Dedifferentiated amniotic fluid mesenchymal stem cell (primary cell): Measurements from ENCODE around the gene SDK1.

Source experiments
- DNase-seq: peaks from one replicate; pipeline ENCODE4 v3.0.0-alpha.2; 2016; ENCODE audit errors: extremely low spot score

The SDK1 gene

GRCh38 chr7:3986927-3987326, 685.9 kb downstream of the SDK1 start:
- DNase-seq, result no peak

GRCh38 chr7:3987426-3987927, 686.4 kb downstream of the SDK1 start:
- no peak for DNase-seq

- no peak for DNase-seq
Observed at GRCh38 chr7:3989723-3990122, 688.7 kb downstream of the SDK1 start.

- no peak for DNase-seq
Observed at GRCh38 chr7:3991731-3992231, 690.7 kb downstream of the SDK1 start.

GRCh38 chr7:3992841-3993240, 691.8 kb downstream of the SDK1 start:
- DNase-seq, result no peak

GRCh38 chr7:3994764-3995163, 693.7 kb downstream of the SDK1 start:
- DNase-seq, result no peak

- DNase-seq, result no peak
Observed at GRCh38 chr7:3995187-3995586, 694.1 kb downstream of the SDK1 start.

GRCh38 chr7:3998060-3998459, 697.0 kb downstream of the SDK1 start:
- no peak for DNase-seq

- DNase-seq, result no peak
Observed at GRCh38 chr7:4000139-4000538, 699.1 kb downstream of the SDK1 start.

- DNase-seq, result no peak
Observed at GRCh38 chr7:4000934-4001333, 699.9 kb downstream of the SDK1 start.

- DNase-seq, result no peak
Observed at GRCh38 chr7:4001742-4002141, 700.7 kb downstream of the SDK1 start.

- DNase-seq, result no peak
Observed at GRCh38 chr7:4003503-4003902, 702.5 kb downstream of the SDK1 start.

- DNase-seq, result no peak
Observed at GRCh38 chr7:4006687-4007086, 705.6 kb downstream of the SDK1 start.

- DNase-seq, result no peak
Observed at GRCh38 chr7:4009211-4010060, 708.4 kb downstream of the SDK1 start.

GRCh38 chr7:4010061-4010605, 709.1 kb downstream of the SDK1 start:
- no peak for DNase-seq

- no peak for DNase-seq
Observed at GRCh38 chr7:4010923-4011656, 710.0 kb downstream of the SDK1 start.

GRCh38 chr7:4013793-4014192, 712.7 kb downstream of the SDK1 start:
- DNase-seq, result no peak

GRCh38 chr7:4014346-4015050, 713.4 kb downstream of the SDK1 start:
- no peak for DNase-seq

GRCh38 chr7:4015371-4015770, 714.3 kb downstream of the SDK1 start:
- DNase-seq, result no peak

- DNase-seq, result no peak
Observed at GRCh38 chr7:4015996-4016395, 714.9 kb downstream of the SDK1 start.

GRCh38 chr7:4017081-4017480, 716.0 kb downstream of the SDK1 start:
- DNase-seq, result no peak

- no peak for DNase-seq
Observed at GRCh38 chr7:4017785-4018184, 716.7 kb downstream of the SDK1 start.
